Hepatocyte (in vitro differentiated cells): ENCODE data around the gene KRT32.

ENCODE experiments used
- EZH2 ChIP-seq: fragments of 200-600 bp; sonication (generic); IDR thresholded peaks from 2 replicates; pipeline ENCODE4 v1.6.1; 2016; ENCODE audit warnings: antibody characterized with exemption, mild to moderate bottlenecking, borderline replicate concordance
- EZH2phosphoT487 ChIP-seq: fragments of 200-600 bp; sonication (generic); IDR thresholded peaks from one replicate; pipeline ENCODE4 v1.6.1; 2018; ENCODE audit warnings: antibody characterized with exemption, mild to moderate bottlenecking, low read depth, moderate library complexity; ENCODE audit not compliant: unreplicated experiment, severe bottlenecking
- TF ChIP-seq, protein P1 (sequence below): fragments of 200-600 bp; sonication (generic); IDR thresholded peaks from 2 replicates; pipeline ENCODE4 v1.5.1; 2016; ENCODE audit warnings: antibody characterized with exemption, mild to moderate bottlenecking; ENCODE audit not compliant: poor library complexity

DNA sequence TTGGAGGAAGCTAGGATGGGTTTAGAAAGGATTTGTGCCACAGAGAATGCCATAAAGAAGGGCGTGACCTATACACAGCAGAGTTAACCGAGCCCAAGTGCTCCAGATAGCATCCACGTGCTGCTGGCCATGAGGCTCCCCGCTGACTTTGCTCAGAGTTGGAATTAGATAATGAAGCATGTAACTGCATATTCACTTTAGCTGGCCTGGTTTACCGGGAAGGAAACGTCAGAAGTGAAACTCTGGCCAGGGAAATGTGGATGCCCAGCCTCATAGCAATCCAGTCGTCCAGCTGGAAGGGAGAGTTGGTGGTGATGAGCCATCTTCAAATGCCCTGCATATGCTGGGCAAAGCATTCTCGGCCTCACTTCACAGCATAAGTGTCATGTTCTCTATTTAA, 7.7 kb upstream of the KRT32 start:
- TF ChIP-seq, protein P1, sequence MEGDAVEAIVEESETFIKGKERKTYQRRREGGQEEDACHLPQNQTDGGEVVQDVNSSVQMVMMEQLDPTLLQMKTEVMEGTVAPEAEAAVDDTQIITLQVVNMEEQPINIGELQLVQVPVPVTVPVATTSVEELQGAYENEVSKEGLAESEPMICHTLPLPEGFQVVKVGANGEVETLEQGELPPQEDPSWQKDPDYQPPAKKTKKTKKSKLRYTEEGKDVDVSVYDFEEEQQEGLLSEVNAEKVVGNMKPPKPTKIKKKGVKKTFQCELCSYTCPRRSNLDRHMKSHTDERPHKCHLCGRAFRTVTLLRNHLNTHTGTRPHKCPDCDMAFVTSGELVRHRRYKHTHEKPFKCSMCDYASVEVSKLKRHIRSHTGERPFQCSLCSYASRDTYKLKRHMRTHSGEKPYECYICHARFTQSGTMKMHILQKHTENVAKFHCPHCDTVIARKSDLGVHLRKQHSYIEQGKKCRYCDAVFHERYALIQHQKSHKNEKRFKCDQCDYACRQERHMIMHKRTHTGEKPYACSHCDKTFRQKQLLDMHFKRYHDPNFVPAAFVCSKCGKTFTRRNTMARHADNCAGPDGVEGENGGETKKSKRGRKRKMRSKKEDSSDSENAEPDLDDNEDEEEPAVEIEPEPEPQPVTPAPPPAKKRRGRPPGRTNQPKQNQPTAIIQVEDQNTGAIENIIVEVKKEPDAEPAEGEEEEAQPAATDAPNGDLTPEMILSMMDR: no peak
- TF ChIP-seq EZH2: no peak
- TF ChIP-seq EZH2phosphoT487: no peak
